NCI-H1930 (cell line): Measurements from ENCODE around the gene SSRP1.

Experiments
- DNase-seq, 2 experiments: peaks; one replicate each; lab custom pipeline; 2025; lab: John Stamatoyannopoulos, UW

The SSRP1 gene

DNA sequence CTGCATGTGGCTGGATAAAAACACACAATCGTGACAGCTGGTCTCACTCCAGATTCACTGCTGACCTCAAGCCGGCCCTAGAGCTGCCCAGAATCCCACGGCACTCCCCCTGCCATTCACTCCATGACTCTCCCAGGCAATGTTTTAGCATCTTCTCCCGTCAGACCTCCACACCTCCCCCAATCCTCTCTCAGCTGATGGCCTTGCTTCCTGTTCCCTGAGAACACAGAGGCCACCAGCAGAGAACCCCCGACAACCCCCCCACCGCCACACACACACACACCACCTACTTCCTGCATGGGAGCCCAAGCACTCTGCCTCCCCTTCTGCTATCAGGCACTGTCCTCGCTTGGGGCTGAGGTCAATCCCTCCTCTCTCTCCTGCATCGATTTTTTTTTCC lies 20.2 kb downstream of the SSRP1 start:
- no peak for DNase-seq

DNA sequence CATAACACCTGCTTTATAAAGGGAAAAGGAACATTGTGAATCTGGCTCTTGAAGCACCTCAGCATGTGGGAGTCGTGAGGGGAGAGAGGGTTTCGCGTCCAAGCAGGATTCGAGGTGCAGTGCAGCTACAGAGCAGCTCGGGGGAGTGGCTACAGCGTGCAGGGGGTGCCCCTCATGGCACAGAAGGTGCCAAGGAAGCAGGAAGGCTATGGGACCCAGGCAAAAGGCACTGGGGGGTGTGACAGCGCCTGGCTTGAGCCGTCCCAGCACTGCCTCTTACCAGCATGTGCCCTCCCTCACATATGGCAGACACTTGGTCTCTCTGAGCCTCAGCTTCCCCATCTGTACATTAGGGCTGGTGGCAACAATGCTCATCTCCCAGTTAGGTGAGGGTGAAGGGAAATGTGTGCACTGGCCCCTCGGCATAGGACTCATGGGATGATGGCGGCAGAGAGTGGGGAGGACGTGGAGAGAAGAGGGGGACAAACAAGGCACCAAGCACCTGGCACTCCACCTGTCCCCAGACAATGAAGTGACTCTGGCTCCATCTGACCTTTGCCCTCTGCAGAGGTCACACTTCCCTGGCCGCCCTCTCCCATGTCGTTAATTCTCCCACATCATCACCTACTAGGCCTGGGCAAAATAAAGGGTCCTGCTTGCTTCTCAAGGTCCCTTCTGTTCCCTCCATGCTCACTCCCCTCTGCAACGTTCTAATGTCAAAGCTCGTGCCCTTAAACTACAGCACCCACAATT lies 21.3 kb downstream of the SSRP1 start:
- DNase-seq, result no peak

DNA sequence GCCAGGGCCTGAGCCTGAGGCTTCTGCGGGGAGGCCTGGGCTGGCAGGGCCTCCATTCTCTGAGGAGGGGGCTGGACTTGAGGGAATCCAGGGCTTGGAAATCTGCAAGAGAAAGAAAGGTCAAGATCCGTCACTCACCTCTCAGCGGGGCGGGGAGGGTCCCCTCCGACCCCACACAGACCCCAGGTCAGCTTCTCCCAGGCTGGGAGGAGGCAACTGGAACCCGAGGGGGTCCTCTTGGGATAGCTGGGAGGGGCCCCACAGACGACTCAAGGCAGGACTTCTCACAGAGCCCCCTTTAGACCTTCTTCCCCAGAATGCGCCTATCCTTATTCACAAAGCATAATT lies 21.9 kb downstream of the SSRP1 start:
- DNase-seq, result no peak

DNA sequence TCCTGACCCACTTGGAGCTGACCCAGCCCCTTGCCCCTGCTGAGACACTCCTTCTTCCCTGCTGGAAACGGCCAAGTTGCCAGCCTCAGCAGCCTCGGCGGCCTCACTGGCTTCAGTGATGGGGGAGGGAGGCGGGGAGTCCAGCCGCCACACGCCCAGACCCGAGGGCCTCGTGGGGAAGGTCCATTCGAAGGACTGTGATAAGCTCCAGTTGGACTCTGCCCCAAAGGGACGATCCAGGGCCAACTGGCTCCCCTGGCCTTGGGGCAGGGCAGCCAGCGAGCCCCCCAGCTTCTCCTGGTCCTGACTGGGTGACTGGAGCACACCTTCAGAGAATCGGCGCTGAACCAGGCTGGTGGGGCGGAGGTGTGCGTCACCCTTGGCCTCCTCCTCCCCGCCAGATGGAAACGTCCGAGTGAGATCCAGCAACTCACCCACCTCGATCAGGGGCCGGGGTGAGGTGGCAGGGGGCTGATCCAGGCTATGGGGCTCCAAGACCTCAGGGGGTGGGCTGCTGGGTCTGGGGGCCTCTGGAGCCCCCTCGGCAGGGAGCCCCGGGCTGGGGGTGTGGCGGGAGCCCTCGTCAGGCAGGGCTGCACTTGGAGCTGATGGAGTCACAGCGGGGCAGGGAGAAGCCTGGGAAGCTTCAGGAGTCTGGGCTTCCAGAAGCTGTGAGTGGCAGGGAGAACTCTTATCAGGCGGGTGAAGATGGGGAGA lies 22.5 kb downstream of the SSRP1 start:
- DNase-seq, result no peak

DNA sequence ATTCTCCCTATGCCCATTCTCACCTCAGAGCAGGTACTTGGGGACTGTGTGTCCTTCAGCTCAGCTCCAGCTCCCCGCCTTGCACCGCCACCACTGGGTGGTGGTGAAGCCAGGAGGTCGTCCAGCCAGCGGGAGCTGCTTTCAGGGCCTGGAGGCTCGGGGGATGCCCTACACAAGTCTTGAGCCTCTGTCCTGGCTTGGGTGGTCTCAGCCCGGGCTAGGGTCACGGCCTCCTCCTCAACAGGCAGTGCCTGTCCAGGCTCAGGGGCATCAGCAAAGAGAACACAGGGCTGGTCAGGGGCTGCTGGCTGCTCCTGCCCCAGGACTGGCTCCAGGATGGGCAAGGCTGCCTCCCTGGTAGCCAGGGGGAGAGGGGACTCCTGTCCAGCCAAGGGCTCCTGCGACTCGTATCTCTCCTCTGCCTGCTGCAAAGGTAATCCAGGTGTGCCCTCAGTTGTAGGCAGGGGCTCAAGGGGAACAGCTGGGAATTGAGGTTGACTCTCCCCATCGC lies 23.1 kb downstream of the SSRP1 start:
- DNase-seq, result no peak

DNA sequence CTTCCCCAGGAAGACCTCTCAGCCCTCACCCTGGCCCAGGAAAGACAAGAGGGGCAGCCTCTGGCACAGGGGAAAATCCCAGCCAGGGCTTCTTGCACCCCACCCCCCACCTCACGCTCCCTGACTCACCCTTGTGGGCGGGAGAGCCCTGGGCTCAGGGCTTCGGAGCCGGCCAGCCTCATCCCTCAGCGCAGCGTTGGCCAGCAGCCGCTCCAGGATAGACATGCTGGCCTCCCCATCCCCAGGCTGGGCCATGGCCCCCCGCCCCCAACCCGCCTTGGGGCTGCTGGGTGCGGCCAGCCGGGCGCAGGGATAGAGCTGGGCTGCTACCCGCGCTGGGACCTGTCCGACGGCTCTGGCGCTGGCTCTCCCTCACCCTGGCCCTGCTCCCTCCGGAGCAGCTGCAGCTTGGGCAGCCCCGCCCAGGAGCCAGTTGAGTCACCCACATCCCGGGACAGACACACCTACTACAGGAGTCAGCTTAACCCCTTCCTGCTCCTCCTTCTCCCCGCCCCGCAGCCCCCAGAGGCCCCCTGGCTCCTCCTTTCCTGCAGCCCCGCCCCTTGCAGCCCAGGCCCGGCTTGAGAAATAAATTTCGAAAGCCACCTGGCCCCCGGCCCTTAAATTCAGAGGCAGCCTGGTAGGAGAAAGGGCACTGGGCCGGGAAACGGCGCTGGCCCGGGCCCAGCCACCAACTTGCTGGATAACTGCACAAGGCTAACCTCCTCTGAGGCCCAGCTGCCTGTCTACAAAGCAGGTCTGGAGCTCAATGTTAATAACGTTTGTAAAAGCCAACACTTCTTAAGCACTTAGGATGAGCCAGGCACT lies 24.4 kb downstream of the SSRP1 start:
- no peak for DNase-seq

DNA sequence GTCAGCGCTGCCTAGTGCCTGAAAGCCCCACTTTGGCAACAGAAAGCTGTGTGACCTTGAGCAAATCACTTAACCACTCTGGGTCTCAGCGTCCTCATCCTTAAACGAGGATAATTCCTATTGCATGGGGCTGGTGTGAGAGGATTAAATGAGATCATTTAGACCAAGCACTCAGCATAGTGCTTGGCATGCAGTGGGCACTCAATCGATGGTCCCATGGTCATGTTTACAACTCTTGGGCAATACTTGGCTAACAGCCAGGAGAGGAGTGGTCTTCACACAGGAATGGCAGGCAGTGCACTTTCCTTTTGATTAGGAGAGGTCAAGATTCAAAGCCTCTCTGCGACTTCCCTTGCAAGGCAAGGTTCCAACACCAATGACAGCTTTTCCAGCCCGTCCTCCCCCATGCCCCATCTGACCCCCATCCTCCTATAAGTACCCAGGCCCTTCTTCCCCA lies 25.0 kb downstream of the SSRP1 start:
- DNase-seq, result no peak

DNA sequence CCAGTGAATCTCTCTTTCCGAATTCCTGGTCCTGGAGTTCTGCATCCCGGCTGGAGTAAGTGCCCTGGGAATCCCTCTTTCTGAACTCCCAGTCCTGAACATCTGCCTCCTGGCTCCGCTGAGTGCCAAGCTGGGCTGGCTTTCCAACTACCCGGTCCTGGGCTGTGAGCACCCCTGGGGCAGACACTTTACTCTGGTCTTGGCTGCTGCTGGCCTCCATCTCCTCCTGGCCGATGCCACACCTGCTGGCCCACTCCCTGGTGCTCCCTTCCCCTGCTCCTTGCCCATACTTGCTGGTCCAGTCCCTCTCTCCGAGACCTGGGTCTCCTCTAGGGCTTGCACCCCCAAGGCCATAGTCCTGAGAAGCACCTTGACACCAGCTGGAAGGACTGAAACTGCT lies 25.6 kb downstream of the SSRP1 start:
- DNase-seq, result no peak

DNA sequence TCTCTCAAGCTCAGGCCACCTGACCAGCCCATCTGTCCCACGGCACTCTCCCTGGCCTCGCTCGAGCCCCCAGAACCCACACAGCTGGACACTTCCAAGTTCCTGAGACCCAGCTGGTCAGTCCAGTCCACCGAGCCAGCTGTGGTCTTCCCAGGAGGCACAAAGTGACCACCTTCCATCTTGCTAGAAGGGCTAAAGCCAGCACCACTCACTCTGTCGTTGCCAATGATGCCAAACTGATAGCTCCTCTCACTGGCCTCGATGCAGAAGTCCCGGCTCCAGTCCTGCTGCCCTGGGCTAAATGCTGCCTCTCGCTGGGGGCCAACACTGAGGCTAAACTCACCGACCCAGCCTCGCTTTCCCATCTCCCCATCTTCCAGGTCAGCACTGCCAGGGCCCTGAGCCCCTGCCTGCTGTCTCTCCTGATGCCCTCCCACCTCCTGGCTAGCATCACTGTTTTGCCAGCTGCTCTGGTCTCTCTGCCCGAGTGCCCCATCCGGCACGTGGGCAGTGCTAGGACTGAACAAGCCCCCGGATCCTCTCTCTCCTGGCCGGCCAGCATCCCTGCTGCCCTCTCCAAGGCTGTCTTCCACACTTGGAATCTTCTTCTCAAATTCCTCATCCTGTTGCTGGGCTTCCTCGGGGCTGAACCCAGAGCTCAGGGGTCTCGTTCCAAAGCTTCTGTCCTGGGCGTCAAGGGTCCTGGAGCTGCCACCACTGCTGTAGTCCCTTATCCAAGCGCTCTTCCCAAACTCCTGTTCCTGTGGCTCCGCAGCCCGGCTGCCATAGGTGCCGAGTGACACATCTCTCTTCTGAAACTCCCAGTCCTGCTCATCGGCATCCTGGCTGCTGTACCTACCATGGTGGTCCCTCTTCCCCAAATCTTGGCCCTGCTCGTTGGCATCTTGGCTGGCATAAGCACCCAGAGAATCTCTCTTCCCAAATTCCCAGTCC lies 26.3 kb downstream of the SSRP1 start:
- no peak for DNase-seq

DNA sequence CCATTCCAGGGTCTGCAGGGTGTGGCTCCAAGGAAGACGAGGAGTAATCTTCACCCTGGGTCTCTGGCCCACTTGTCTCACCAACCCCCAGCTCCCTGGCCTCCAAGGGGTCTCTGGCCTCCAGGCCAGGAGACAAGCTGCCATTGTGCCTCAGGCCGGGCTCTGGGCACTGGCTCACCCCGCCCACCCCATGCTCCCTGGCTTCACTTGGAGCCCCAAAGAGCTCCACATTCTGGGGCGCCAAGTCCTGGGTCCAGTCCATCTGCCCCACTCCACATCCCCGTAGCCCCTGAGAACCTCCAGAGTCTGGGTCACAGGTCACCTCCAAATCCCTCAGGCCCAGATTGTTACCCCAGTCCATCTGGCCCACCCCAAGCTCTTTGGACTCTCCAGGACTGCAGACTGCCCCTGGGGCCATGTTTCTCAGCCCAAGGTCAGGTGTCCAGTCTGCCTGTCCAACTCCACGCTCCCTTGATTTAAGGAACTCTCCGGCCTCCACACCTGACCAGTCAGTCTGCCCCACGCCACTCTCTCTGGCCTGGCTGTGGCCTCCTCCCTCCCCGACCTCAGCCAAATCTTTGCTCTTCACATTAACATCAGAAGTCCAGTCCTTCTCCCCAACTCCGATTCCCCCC lies 27.1 kb downstream of the SSRP1 start:
- DNase-seq, result no peak

DNA sequence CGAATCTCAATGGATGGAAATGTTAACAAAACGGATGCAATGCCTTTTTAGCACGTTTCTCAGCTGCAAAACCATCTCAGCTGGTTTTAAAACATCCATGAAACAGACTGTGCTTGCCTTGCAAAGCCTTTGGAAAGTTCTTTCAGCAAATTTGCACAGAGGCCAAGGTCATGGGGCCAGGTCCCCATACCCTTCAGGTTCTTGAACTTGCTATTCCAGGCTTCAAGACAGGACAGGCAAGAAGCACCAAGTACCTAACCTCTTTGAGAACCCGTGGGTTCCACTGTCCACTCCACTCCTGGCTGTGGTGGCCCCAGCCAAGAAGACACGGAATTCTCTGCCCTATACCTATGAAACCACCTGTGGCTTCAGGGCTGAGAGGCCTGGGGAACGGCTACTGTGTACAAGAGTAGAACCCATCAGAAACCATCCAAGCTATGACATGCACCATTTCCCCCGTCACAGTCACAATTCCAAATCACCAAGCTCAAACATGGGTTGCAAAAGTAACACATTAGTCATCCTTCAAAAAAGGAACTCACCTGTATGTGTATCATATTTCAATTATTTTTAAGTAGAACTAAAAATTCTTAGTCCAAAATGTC lies 27.9 kb downstream of the SSRP1 start:
- DNase-seq, result no peak

DNA sequence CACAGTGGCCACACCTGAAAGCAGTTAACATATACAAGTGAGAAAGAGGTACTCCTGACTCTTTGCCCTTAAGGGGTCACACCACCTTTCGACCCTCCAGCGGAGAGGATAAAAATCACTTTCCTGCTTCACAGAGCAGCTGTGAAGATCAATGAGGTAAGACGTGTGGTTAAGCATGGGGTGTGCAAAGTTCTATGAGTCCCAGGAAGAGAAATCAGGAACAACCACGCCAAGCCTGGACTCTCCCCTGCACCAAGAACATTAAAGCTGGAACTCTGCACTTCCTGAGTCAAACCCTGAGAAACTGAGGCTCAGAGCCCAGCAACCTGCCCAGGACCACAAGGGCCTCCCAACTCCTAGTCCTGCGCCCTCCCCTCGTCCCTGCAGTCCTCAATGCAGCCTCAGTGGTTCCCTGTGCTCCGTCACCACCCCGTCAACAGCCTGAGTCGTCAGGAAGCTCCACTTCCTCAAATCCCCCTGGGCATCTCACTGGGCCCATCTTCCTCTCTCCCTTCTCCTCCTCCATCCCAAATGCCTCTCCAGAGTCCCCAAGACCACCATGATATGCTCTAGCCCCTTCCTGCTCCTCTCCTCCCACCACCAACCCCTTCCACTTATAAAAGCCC lies 28.6 kb downstream of the SSRP1 start:
- no peak for DNase-seq

DNA sequence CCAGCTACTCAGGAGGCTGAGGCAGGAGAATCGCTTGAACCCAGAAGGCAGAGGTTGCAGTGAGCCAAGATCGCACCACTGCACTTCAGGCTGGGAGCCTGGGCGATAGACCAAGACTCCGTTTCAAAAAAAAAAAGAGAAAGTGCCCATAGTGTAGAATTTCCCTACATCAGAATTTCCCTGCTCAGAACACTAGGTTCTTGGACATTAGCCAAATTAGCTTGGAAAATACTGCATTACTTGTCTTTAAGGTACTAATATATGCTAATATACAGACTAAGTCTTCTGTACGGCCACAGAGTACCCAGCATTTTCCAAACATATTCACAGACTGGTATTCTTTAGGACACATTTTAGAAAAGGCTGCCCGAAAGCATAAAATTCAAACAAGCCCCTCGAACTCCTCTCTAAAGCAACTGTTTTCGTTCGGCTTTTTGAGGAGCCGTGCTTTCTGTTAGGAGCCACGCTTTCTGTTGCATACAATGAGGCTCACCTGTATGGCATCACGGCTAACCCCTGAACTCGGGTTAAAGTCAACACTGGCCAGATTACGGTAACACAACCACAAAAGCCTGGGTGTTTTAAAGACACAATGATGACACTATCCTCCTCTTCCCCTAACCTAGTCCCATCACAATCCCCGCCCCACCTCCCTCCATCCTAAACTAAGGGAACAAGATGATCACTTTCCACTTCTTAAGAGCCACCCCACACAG lies 29.4 kb downstream of the SSRP1 start:
- DNase-seq, result no peak

DNA sequence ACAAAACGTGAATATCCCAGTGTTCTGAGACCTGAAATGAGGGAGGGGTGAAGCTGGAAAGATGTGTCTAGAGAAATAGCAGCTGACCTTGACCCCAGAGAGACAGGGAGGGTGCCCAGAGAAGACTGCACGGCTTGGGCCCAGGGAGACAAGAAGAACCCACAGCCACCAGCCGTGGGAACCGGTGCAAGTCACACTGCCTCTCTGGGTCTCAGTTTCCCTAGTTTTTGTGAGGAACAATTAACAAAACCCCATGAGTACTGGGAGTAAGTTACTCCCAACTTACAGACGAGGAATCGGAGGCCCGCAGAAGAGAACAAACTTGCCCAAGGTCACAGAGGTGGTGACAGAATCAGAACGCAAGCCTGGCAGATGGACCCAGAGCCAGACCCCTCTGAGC lies 30.2 kb downstream of the SSRP1 start:
- no peak for DNase-seq

DNA sequence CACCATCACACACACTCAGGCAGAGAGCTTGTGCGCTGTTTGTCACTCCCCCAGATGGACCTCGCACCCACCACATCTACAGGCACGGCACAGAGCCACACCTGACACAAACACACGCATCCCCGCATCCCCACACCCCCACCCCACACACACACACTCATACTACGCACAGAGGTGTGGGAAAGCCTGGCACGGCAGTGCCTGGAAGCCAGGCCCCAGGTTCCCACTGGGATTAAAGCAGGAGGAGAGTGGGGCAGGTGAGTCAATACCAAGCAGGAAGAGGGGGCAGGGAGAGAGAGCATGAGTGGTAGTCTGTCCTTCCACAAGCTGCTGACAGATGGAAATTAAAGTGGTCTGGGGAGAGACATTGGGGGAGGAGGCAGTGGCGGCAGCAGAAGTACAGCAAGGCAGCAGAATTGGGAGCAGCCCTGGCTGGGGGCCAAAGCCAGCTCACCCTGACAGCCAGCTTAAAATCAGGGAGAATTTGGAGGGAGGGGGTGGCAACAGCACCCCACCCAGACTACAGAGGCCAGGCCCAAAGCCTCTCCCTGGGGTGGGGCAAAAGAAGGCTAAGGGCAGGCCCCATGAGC lies 31.6 kb downstream of the SSRP1 start:
- no peak for DNase-seq

DNA sequence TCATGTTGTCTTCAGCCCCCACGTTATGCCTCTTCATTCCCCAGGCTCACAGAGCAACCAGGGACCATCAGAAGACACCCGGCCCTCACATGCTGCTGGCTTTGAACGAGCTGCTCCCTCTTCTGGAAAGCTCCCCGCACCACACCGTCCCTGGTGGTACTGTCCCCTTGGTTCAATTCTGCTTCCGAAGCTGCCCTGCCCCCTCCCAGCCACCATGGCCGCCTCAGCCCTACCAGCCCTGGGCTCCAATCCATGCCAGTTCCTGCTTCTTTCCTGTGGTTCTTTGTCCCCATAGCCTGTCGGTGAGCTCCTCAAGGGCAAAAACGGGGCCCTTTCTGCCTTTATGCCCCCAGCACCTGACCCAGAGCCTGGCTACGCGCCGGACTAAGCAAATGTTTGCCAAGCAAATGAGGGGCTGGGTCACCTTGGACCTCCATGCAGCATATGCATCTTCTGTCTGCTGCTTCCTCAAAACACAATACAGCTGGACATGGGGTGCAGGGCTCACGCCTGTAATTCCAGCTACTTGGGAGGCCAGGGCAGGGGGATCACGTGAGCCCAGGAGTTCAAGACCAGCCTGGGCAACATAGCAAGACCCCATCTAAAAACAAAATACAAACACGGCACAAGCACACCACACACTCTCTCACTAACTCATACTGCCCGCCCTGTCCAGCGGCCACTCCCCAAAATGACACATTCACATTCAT lies 32.3 kb downstream of the SSRP1 start:
- no peak for DNase-seq

DNA sequence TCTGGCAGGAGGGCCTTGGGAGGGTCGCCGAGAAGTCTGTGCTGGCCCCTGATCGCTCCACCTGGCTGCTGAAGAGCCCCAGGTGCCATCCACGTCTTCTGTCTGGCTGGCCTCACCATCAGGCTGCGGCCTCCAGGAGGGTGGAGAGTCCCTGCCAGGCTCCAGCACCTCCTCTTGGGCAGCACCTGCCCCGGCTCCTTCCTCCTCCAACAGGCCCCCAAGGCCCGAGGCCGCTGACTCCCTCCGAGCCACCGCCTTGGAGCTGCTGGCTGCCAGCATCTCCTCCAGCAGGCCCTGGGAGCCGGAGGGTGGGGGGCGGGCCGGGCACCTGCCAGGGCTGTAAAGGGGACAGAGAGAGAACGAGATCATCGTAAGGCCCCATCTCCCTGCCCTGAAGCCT lies 33.2 kb downstream of the SSRP1 start:
- DNase-seq, result no peak

DNA sequence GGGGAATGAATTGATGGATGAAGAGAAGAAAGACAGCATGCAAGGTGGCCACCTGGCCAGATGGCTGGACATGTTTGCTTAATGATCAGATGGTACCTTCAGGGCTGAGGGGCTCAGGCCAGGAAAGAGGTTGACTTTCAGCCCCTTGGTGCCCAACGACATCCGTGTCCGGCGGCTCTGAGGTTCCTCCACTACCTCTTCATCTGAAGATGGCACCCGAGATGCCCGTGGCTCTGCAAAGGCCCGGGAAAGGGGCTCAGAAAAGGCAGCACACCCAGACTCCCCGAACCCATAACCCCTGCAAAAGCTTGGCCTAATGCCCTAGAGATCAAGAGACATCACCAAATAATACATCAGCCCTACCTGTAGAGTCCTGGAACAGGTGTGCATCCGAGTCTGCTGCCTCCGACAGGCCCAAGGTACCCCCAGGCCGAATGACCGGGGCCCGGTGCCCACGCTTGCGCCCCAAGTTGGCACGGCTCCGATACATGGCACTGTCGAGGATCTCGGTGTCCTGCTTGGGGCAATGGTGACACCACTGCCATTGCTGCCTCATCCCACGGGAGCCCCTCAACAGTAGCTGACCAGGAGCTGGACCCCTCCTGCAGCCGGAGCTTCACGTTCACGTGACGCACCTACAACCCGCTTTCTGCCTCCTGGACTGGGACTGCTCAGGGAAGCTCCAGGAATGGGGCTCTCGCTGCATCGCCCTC lies 33.8 kb downstream of the SSRP1 start:
- no peak for DNase-seq
